GM21723 (cell line): Measurements from ENCODE around the gene LCE1E.

ENCODE experiments used
- ATAC-seq: cut with Tn5 transposase; IDR thresholded peaks from one replicate; pipeline ENCODE4 v1.9.1; 2021; ENCODE audit warnings: mild to moderate bottlenecking, moderate library complexity; ENCODE audit not compliant: unreplicated experiment

Gene LCE1E

GRCh38 chr1:152786077-152786476 is at the start of gene LCE1E:
Gene LCE1E (plus strand): TSS chr1:152786257. CDS start chr1:152787300, 1,043 bp downstream.
- no peak for ATAC-seq

GRCh38 chr1:152737997-152738396 is 48.1 kb upstream of the LCE1E start:
- ATAC-seq, result no peak

- ATAC-seq, result no peak
These were observed 46.2 kb upstream of the LCE1E start for GRCh38 chr1:152739841-152740240.

- ATAC-seq, result no peak
These were observed 44.4 kb upstream of the LCE1E start for GRCh38 chr1:152741656-152742055.

- ATAC-seq, result no peak
These were observed 42.5 kb upstream of the LCE1E start for GRCh38 chr1:152743371-152744145.

- no peak for ATAC-seq
These were observed 40.8 kb upstream of the LCE1E start for GRCh38 chr1:152745289-152745704.

- ATAC-seq, result no peak
These were observed 40.2 kb upstream of the LCE1E start for GRCh38 chr1:152745765-152746444.

- ATAC-seq, result no peak
These were observed 38.2 kb upstream of the LCE1E start for GRCh38 chr1:152747831-152748230.

GRCh38 chr1:152752225-152752624 is 33.8 kb upstream of the LCE1E start:
- ATAC-seq, result no peak

- no peak for ATAC-seq
These were observed 32.5 kb upstream of the LCE1E start for GRCh38 chr1:152753586-152753985.

- no peak for ATAC-seq
These were observed 29.2 kb upstream of the LCE1E start for GRCh38 chr1:152756872-152757271.

GRCh38 chr1:152757747-152758146 is 28.3 kb upstream of the LCE1E start, which contains the start of gene KPRP:
Gene KPRP (plus strand): TSS chr1:152758025. CDS start chr1:152759589, 1,564 bp downstream.
- no peak for ATAC-seq

- no peak for ATAC-seq
These were observed 27.4 kb upstream of the LCE1E start for GRCh38 chr1:152758636-152759035.

- ATAC-seq, result no peak
These were observed 26.4 kb upstream of the LCE1E start for GRCh38 chr1:152759453-152760173.

GRCh38 chr1:152760551-152761190 is 25.4 kb upstream of the LCE1E start:
- ATAC-seq, result no peak

GRCh38 chr1:152761609-152762213 is 24.3 kb upstream of the LCE1E start:
- no peak for ATAC-seq

GRCh38 chr1:152768847-152769533 is 17.1 kb upstream of the LCE1E start:
- ATAC-seq, result no peak

GRCh38 chr1:152770411-152770810 is 15.6 kb upstream of the LCE1E start:
- no peak for ATAC-seq

GRCh38 chr1:152774875-152775274 is 11.2 kb upstream of the LCE1E start, which contains the start of gene LCE1F:
Gene LCE1F (plus strand): TSS chr1:152775140. CDS start chr1:152776372, 1,232 bp downstream.
- ATAC-seq, result no peak

GRCh38 chr1:152776361-152776760 is 9.7 kb upstream of the LCE1E start:
- no peak for ATAC-seq
